Dermis blood vessel endothelial cell (primary cell): ENCODE measurements around the gene EHD1. TPM values are rescaled to one million over a fixed set of nuclear protein-coding genes. Genes with fewer than 3 reads are reported as not detected.

Experiments
- DNase-seq: peaks from one replicate; pipeline ENCODE4 v3.0.0; 2010
- total RNA-seq: library from RNA; depleted of rRNA; stranded (reverse); fragments of >200 nt; gene quantifications from 2 replicates; pipeline ENCODE4 v1.2.3, GENCODE V29; 2014

Gene EHD1
- total RNA-seq, 1 donor from 2014 or later: 75.9 TPM

DNA sequence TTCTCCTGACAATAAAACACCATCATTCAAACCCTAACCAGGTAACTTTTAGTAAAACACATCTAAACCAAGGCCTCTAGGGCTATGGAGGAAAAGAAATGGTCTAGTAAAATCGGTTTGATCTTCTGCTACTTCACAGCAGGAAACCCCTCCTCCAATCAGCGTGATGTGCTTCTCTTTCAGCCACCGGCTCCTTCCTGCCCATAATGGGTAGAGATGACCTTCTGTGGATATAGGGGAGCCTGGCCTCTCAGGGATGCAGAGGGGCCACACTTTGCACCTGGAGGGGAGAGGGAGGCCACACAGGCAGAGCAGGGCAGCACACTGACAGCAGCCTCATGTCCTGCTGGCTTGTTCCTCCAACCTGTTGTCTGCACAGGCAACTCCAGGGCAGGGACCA lies 6.9 kb downstream of the EHD1 start:
- peak; percentile 27 for DNase-seq

DNA sequence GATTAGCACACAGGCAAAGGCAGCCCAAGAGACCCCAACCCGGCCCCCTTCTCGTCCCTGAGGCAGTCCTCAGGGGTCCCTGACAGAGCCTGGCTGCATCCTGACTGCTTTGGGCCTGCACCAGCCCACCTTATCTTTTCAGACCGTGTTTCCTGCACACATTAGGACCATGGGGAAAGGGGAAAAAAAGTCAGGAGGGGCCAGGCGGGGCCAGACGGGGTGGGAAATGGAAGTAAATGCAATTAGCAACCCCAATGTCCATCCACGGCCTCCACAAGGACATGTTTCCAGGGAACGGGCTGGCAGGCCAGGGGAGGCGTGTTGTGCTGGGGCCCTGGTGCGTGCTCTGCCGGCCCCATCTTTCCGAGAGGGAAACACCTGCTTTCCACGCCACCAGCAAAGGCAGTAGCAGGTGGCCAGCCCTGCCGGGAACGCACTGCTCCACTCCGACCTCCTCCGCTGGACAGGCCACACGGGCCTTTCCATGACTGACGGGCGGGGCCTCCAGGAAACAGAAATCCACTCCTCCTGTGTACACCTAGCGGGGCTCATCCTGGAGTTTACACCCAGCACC lies 7.4 kb downstream of the EHD1 start:
- peak; percentile 80 for DNase-seq

DNA sequence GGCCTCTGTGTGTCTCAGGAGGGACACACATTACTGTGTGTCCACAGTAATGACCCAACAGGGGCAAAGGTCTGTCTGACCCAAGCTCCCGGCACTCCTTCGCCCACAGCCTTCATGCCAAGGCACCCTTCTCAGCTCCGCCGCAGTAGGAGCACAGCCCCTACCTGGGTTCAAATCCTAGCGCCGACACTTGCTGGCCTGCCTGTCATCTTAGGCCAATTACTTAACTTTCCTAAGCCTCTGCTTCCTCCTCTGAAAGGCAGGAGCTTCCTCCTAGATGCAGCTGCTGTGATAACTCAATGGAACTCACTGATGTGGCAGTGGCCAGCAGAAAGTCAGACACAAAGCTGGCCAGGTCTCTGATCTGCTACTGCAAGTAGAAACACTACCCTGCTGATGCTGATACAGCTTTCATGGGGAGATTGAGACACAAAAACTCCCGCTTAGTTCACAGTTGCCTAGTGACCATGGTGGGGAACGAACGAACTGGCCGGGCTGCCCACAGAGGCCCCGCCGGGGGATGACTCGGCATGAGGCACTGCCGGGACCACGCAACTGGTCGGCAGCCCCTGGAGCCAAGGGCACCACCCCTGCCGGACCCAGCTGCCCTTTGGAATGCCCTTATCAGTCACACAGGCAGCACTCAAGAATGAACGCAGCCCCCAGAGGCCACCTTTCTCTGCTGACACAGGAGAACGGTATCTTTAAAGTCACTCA lies 8.1 kb downstream of the EHD1 start:
- DNase-seq: peak; percentile 77

GRCh38 chr11:64869571-64870175 lies 8.7 kb downstream of the EHD1 start:
- peak; percentile 54 for DNase-seq

DNA sequence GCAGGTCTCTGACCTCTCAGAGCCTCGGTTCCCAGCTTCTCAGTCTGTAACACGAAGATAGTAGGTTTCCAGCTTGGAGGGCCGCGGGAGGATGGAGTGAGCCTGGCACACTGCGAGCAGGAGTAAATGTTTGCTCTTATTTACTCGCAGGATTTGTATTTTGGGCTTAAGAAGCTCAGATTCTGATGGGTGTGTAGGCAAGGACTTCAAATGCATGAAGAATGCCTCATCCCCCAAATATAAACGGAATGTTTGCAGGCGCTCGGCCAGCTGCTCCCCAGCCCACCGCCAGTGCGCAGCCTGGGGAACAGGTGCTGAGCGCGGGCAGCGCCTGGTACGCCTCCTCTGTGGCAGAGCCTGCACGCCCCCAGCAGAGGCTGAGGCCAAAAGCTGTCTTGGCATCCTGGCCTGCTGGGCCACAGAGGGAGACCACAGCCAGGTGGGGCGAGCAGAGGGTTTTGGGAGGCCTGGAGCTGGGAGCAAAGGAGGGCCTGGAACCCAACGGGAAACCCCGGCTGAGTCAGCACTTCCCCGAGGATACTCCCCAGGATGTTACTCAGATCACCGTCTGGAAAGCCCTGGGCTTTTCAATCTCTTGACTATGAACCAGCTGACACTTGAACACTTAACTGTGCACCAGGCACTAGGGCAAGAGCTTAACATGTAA lies 9.4 kb downstream of the EHD1 start:
- DNase-seq: peak; percentile 95

DNA sequence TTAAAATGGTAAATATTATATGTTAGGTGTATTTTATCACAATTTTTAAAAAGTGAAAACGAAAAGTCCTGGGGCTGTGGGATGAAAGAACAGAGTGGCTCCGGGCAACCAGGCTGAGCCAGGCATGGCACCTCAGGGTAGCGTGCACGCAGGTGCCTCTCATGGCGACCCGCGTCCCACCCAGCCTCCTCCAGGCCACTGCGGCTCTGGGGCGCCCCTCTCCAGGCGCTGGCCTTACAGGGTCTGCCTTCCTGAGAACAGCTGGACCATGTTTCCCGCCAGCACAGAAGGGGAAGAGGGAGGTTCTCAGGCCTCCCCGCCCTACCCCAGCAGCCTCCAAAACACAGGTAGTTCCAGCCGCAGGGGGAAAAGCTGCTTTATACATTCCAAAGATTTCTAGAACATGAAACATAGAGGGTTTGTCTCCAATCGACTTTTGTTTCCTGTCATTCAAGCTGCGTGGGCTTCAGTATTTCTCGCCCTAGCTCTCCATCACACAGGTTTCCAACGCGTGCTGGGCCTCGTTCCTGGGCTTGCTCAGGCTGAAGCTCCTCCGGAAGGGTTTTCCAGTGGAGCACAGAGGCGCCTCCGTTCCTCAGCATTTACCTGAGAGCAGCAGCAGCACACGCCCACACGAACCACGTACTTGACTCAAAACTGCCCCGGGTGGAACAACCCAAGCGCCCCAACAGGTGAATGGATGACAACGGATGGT lies 10.5 kb downstream of the EHD1 start:
- DNase-seq: peak; percentile 39

- DNase-seq: no peak
These were observed 12.3 kb downstream of the EHD1 start for GRCh38 chr11:64866173-64866491.

GRCh38 chr11:64865286-64866172 lies 12.9 kb downstream of the EHD1 start:
- DNase-seq: no peak

DNA sequence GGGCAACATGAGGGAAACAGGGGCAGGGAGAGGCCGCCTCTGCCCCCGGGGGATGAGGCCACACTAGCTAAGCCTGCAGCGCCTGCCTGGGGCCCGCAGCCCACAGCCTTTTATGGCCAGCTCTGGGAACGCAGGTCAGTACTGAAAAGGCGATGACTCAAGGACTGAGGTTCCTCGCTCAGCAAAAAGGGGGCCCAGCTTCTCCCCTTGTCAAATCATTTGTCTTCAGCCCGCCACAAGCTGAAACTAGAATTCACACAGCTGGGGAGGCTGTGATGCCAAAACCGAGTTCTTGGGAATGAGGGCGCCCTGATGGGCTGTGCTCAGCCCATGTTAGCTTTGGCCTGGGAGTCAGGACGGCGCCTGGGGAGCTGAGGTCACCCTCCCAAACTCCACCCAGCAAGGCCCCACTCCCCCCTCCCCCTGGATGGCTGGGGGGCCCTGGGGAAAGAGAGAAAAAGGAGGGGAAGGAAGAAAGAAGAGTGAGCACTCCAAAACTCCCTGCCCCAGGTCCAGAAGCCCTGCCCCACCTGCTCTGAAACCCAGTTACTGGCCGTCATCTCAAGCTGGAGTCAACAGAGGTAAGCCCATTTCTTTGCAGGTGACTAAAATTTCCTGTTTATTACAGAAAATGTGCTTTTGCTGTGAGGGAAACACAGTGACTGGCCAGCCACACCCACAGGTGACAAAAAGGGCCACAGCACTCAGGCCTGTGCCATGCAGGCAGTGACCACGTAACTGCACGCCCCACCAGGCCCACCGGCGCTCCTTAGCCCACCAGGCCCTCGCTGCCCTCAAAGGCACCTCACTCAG lies 13.7 kb downstream of the EHD1 start:
- DNase-seq: peak; percentile 44

DNA sequence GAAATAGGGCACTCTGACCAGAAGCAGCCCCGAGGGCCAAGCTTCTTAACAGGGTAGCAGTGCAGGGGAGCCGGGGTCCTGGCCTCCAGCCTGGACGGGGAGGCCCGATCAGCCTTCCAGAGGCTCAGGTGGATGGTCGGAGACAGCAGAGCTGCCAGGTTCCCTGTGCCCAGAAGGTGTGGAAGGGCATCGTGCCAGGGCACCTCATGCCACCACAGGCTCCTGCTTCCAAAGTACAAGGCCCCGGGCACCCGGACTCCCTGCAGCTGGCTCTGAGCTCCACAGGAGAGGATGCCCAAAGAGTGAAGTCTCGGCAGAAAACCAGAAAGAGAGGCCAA lies 14.3 kb downstream of the EHD1 start:
- no peak for DNase-seq

GRCh38 chr11:64863391-64864060 lies 14.9 kb downstream of the EHD1 start:
- DNase-seq: no peak

GRCh38 chr11:64862987-64863390 lies 15.4 kb downstream of the EHD1 start:
- no peak for DNase-seq

GRCh38 chr11:64861227-64861975 lies 17.0 kb downstream of the EHD1 start:
- DNase-seq: no peak

DNA sequence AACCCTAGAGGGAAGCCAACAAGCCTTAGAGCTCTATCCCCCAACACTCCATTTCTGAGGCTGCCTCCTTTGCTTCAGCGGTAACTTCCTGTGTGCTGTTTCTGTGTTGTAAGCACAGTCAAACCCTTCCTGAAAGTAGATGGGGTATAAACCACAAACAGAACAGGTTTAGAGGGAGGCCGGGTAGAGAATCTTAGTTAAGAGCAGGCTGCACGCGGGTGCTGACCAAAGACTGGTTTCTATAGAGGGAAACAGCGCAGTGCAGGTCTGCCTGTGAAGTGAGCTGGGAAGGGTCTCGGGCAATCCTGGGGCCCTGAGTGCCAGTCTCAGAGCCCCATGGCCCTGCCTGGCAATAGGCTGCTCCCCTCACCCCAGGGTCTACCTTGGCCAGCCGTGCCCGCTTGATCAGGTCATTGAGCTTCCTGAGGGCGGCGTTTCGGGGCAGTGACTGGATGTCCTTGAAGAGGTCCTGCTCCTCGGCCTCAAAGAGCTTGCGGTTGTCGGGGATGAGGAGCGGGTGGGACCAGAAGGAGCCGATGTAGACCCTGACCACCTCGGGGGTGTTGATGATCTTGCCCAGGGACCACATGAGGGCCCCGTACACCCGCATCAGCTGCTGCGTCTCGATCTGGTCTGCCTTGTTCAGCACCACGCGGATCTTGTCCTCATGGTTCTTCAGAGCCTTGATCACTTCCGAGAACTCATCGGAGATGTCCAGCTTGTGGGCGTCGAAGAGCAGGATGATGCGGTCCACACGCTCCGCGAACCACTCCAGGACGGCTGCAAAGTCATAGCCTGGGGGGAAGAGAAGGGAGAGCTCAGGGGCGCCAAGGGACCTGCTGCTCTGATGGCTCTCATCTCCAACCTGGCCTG lies 18.6 kb downstream of the EHD1 start:
- no peak for DNase-seq

DNA sequence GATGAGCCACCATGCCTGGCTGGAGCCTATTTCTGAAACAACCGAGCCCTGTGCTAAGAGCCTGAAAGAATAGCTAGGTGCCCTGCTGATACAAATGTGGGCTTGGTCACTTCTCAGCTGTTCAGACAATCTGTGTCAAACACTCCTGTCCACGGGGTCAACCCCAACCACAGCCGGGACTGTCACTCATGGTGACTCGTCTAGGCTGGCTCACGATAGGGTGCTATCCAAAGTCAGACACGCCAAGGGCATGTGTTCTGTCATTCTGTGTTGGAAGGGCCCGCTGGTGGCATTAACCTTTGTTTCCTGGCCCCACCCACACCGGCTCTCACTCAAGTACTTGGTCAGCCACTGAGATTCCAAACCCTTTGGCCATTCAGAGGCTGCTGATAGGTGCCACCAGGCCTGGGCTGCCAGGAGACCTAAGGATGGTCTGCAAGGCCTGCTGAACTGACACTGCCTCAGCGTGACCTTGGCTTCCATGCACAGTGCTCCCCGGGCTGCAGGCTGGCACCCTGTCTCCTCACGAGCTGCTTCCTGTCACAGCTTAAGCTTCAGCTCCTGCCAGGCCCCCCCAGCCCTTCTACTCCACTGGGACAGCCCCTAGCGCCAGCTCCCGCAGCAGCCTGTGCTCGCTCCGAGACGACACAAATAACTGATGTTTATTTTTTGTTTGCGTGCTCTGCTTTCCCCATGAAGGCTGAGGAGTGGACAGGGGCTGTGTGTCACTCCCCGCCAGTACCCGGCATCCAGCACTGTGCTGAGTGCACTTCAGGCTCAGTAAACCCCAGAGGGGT lies 19.8 kb downstream of the EHD1 start:
- DNase-seq: no peak

- DNase-seq: no peak
These were observed 20.9 kb downstream of the EHD1 start for GRCh38 chr11:64857485-64857884.

- peak; percentile 89 for DNase-seq
These were observed 21.8 kb downstream of the EHD1 start for GRCh38 chr11:64856382-64857227.
